ENCODE results near the gene CENPT. TPM values are rescaled to one million over a fixed set of nuclear protein-coding genes. Genes with fewer than 3 reads are reported as not detected.

Gene CENPT
- total RNA-seq, 1 experiment from 2014 or later, result 60.9 TPM

- Histone ChIP-seq H4K20me1 (ENCODE audit: control insufficient read depth, insufficient read depth, insufficient read length) (no peaks in the 10 kb centered on the region), H2AFZ (ENCODE audit: low read length) (no peak overlapping the region), H3K79me2 (ENCODE audit: insufficient read depth, low read length) (no peaks in the 10 kb centered on the region), H2BK12ac (ENCODE audit: insufficient read length, low read depth, low read length) (no peak overlapping the region), H3K56ac (ENCODE audit: insufficient read length, low read depth, low read length) (no peak overlapping the region), H3K9me3 (ENCODE audit: control insufficient read depth, low read depth, low read length) (no peaks in the 10 kb centered on the region), H2BK15ac (ENCODE audit: low read depth, low read length) (no peak overlapping the region), H3K27ac (ENCODE audit: insufficient read length, low read depth, low read length) (no peak overlapping the region), H3K18ac (ENCODE audit: insufficient read length, low read depth, low read length) (no peak overlapping the region), H2BK5ac (ENCODE audit: insufficient read length, low read length) (no peak overlapping the region), H3K9ac (ENCODE audit: extremely low read depth, insufficient read length, low read length) (no peak overlapping the region), H2AK5ac (ENCODE audit: insufficient read length, low read length) (no peak overlapping the region), H4K5ac (ENCODE audit: insufficient read length, low read depth, low read length) (no peak overlapping the region), H3K23me2 (ENCODE audit: insufficient read length, low read depth, low read length, poor library complexity, severe bottlenecking) (no peaks in the 10 kb centered on the region), H3K79me1 (ENCODE audit: insufficient read depth, low read depth, low read length, poor library complexity, severe bottlenecking) (no peaks in the 10 kb centered on the region), H2BK120ac (ENCODE audit: low read depth, low read length, poor library complexity, severe bottlenecking) (no peak overlapping the region), H3K4me1 (ENCODE audit: insufficient read depth, low read length) (no peaks in the 10 kb centered on the region), H4K8ac (replicated peaks; ENCODE audit: insufficient read length, low read depth, low read length) (no peak overlapping the region), H3K4ac (ENCODE audit: low read depth, low read length) (no peak overlapping the region), H3K23ac (ENCODE audit: insufficient read length, low read depth, low read length) (no peak overlapping the region), H3K27me3 (ENCODE audit: insufficient read depth, low read length) (no peaks in the 10 kb centered on the region), H3T11ph (ENCODE audit: low read length) (no peak overlapping the region), H3K4me2 (ENCODE audit: insufficient read depth, insufficient read length, low read length) (no peak overlapping the region), H2BK20ac (ENCODE audit: low read depth, low read length, poor library complexity, severe bottlenecking) (no peak overlapping the region), H4K91ac (ENCODE audit: insufficient read length, low read depth, low read length) (no peak overlapping the region), H3K14ac (ENCODE audit: insufficient read depth, low read length) (no peak overlapping the region; the same call in 1 of the 2 replicates)
- no peaks in the 10 kb centered on the region; the same call in none of the 2 replicates for H3K27me3 Mint-ChIP-seq (ENCODE audit: low read depth)
- H3K9me3 Mint-ChIP-seq, result no peaks in the 10 kb centered on the region
- H3K4me3 Mint-ChIP-seq, result no peak overlapping the region; a peak in 1 of 5 replicates
- H3K36me3 Mint-ChIP-seq (ENCODE audit: insufficient read depth in 1 of 3, low read depth in 3 of 3), result peaks cover 12 to 33% (median 30%) of the 10 kb centered on the region in 3 experiments
- no peak for TF ChIP-seq CTCF (conservative IDR thresholded peaks at IDR 0.05)
- peaks cover 13 to 28% of the 10 kb centered on the region in 2 experiments for H3K4me1 Mint-ChIP-seq
- H3K27ac Mint-ChIP-seq, result no peak overlapping the region
- no CpG with 5 or more reads among the region's 19 CpGs for WGBS (ENCODE audit: extremely low coverage, insufficient read length, low lambda C conversion rate)
- no peak for DNase-seq
Measured at GRCh38 chr16:67885976-67886375, 38.5 kb upstream of the CENPT start.
